ENCODE data around the gene OR51L1.
"Not testable (repeated sequence)": the region's sequence is repeated elsewhere in the genome, so short reads cannot be mapped to it uniquely, and the experiment has no call there.

The OR51L1 gene, protein sequence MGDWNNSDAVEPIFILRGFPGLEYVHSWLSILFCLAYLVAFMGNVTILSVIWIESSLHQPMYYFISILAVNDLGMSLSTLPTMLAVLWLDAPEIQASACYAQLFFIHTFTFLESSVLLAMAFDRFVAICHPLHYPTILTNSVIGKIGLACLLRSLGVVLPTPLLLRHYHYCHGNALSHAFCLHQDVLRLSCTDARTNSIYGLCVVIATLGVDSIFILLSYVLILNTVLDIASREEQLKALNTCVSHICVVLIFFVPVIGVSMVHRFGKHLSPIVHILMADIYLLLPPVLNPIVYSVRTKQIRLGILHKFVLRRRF

DNA sequence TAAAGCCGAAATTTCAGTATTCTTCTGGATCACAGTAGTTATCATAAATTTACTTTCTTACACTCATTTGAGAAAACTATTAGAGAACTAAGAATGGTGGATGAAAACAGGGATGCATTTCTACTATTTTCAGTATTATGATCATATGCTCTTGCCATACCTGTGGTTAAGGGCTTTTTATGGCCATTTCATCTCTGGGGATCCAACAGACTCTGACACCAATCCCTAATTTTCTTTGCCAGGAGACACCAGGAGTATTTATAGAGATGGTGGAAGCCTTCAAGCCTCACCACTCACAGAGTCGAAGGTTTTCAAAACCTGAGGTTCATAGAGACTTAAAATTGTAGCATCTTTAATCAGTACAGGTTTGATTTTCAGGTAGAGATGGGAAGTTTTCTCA lies at the start of gene OR51L1:
Gene OR51L1 (plus strand): TSS at position 301 of the 400 bp plus-strand sequence. CDS start 4,132 bp downstream, outside the sequence.
- no peak for DNase-seq

DNA sequence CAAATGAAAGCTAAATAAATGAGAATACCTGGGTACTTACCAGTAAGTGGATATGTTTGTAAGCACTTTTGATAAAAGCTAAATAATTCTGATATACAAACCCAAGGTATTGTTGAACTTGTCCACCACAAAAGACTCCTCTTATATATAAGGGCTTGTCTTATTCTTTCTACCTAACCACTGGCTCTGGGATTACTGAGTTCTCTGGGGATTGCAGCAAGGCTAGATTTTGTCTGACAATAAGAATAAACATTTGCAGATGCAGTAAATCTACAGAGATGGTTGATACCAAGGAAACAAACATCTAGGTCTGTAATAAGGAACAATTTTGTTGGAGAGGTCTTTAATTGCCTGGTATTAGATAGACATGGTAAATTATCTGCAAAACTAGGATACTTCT lies 47.1 kb upstream of the OR51L1 start, which contains the start of gene OR51A4:
Gene OR51A4 (minus strand): TSS at position 101 of the 400 bp plus-strand sequence. CDS start 505 bp downstream, outside the sequence.
- DNase-seq = no peak

DNA sequence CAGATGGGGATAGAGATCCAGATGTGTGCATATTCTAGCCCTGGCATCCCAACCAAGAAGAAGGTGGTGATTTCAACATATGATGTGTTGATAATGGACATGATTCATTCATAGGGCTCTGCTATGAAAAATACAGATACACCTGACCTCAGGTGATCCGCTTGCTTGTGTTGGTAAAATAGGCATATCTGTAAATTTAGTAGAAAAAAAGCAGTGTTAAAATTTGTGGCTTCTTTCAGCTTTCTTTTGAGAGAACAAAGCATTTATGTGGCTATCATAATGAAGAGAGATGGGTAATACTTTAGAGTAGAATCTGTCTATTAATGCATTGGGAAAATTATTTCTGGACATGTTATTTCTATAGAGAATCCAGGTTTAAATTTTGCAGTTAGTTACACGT lies 39.0 kb upstream of the OR51L1 start, which contains the start of gene OR51A2:
Gene OR51A2 (minus strand): TSS at position 101 of the 400 bp plus-strand sequence. CDS start 0 bp downstream, at position 101.
- DNase-seq = not testable (repeated sequence)

DNA sequence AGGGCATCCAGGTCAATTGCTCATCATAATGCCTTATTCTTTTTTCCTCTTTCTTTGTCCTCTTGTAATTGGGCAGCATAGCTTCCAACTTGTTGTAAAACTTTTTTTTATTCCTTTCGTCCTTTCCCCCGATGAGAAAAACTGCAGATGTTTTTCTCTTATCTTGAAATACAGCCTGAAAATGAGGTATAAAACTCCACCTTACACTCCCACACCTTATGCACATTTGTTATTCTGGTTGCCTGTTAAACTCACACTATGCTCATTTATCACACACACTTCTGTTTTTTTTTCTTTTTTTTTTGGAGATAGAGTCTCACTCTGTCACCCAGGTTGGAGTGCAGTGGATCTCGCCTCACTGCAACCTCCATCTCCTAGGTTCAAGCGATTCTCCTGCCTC lies 37.3 kb upstream of the OR51L1 start:
- no peak for DNase-seq

DNA sequence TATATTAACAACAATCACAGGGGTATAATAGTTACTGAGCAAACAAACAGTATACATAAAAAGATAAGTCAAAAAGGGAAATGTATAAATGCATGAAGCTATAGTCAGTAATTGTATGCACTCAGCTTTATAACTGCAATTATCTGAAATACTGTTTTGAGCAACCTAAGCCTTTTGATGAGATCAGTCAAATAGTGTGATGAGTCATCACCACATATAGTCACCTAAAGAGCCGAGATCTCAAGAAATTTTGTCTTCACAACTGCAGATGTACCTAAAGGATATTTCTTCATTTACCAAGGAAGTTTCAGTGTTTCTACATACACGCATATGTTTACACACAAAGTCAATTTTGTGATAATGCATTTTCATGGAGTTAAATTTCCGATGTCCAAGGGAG lies 33.8 kb upstream of the OR51L1 start:
- no peak for DNase-seq

DNA sequence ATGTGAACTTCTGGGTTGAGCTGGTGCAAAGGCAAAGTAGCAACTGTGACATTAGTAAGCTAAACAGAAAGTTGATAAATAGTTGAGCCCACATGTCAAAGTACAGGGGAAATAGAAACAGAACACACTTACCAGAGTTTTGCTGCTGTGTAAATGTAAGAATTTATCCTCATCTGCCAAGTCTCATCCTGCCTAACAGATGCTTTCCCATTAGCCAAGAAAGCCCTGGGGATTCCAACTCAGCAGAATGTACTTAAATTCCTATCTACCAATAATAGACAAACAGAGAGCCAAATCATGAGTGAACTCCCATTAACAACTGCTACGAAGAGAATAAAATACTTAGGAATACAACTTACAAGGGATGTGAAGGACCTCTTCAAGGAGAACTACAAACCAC lies 31.8 kb upstream of the OR51L1 start:
- no peak for DNase-seq

DNA sequence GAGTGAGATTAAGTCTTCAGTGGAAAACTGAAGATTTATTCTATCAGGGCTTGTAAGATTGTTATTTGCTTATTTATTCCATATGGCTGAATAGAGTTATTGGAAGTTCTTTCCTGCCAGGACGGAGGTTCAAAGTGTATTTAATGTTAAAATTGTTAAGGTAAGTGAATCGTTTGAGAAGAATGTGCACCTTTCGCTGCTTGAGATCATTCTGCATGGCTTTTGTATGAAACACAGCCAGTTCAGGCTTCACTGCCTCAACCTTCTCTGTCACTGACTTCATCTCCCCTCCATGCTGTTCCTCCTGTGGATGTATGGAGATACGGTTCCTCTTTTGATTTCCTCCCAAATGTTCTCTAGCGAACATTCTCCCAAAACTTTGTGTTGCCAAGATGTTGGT lies 19.2 kb upstream of the OR51L1 start:
- DNase-seq = no peak

DNA sequence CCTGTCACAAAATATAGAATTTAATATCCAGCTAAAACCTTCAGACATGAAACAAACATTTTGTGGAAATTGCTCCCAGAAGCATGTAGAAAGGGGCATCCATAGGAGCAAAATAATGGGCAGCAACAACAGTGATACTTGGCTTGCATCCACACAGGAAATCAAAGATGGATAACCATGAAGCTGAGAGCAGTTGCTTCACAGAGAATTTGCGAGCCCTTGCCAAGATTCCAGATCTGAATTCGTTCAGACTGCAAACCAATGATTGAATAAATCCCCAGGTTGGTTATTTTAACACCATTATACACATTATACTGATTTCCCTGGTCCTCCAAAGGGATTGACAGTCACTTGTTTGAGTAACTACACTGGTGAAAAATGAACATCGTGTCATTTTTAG lies 15.6 kb upstream of the OR51L1 start:
- DNase-seq = no peak

DNA sequence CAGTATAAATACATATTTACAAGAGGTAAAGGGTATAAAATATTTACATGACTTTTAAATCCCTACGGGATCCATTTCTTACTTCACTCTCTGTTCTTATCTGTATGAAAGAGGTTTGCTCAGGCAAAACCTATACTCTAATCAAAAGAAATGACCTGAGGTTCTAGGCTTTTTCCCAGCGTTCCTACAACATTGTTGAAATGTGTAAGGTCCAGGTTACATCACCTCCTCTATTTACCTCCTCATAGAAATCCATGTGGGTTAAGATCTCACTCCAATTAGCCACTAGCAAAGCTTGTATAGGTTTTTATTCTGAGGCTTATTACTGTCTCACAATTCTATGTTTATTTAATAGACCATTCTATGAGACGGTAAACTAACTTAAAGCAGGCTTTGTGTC lies 12.0 kb upstream of the OR51L1 start:
- DNase-seq = no peak

DNA sequence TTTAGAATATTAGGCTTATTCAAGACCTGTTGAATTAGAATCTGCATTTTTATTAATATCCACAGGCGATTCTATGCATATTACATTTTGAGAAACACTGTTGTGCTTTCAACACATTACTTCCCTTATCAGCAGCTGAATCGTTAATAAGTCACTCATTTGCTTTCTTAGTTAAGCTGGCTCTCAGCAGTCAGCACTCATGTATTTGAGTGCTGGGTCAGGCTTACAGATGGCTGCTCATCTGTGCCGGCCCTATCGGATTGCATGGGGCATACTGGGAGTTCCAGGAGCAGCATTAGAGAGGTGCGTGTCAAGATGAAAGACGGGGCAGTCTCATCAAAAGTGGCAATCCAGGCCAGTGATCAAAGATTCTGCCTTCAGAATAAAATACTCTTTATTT lies 10.8 kb upstream of the OR51L1 start:
- DNase-seq = no peak

DNA sequence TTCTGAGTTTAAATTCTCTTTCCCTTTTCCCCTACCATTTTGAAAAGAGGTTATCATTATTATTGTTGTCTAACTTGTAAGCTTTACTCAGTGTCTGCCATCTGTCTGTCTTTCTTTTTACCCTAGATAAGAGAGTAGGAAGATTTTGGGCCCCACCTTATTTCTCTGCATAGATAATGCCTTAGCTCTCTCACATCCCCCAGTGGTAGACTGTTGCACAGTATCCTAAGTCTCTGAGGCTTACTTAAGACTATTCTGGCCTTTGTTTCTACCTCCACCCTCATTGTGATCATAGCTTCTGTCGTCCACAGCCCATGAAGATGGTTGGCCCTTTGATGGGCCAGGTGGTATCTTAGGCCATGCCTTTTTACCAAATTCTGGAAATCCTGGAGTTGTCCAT lies 3.6 kb upstream of the OR51L1 start:
- no peak for DNase-seq

DNA sequence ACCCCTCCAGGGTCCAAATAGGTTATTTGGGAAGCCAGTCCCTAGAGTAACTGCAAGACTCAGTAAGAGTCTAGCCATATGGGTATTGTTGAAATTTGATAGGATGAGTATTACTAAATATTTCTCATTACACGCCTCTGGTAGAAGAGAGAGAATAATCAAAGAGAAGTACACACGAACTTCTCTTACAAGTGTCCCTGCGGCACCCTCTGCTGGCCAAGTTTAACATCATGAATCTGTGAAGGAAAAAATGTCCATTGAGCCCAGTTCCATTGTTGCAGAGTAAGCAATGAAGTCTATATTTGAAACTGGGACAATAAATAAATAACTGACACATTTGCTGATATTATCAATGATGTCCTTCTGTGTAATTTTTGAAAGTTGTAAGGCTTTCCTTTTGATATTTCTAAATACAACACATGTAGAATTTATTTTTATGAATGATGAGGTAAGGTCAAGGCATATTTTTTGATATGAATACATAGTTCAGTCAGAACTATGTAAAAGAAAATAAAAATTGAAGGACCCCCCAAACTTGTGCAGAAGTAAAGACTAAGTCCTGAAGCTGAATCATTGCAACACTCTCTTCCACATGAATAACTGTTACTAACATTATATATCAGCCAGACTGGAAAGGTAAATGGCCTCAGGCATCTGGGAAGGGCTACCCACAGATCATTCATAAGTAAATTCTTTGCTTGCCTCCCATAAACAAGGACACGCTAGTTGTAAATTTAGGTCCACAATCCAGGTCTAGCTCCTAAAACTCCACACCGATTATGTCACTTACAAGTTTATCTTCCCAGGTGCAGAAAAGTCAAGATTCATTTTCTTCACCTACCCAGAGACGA lies 10.0 kb downstream of the OR51L1 start:
- peak; percentile 1 to 32 for DNase-seq

DNA sequence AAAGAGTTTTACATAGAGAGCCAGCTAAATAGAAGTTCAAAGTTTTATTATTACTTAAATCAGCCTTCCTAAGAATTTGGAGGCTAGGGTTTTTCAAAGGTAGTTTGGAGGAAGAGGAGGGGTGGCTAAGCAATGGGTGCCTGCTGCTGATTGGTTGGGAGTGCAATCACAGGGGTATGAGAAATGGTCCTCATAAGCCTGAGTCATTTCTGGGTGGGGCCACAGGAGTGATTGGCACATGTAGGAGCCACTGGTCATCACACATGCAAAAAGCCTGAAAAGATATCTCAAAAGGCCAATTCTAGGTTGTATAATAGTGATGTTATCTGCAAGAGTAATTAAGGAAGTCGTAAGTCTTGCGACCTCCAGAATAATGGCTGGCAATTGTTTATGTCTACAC lies 12.9 kb downstream of the OR51L1 start:
- DNase-seq = no peak

DNA sequence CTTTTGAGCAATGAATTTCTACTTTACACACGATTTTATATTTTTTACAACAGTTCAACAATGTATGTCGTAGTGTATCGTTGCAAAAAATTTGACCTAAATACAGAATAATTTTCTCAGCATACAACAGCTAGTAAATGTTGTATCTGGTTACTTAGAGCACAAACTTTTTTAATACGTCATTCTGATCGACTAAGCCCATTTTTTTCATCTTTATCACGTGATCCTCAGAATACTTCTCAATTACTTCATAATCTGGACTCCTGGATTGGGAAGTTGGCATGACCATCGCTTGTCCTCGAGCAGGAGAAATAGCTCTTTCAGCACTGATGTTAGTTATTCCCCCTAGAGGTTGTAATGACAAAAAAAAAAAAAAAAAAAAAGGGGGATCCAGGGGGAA lies 16.6 kb downstream of the OR51L1 start:
- DNase-seq = no peak

DNA sequence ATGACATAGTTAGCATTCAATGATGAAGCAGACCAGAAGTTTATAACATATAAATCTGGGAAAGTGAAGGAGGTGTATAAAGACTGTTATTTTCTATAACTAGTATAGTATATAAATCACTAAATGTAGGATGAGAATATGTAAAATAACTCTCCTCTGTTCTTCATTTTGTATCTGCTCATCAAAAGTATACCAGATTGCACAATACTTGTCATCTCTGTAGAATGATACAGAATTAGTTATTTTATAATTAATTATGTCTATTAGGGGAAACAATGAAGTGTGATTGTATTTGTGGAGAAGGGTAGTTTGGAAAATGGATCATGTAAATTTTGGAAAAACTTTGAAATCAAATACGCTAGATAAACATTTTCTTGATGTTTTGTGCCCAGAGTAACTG lies 18.4 kb downstream of the OR51L1 start:
- no peak for DNase-seq

DNA sequence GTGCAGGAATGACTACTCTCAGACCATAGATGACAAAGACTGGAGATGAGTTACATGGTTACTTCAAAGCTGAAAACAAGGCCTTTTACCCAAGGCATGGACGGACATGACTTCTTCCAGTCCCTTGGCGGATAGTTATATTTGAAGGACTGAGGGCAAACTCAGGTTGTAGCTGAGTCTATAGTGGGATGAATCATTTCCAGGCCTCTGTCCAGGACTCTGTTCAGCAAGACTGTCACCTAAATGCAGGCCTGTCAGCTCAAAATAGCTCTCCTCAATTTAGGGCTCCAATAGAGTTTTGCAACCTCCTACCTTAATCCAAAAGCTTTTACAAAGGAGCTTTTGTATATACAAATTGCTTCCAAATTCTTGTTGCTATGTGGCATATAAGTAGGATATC lies 27.3 kb downstream of the OR51L1 start:
- DNase-seq = no peak

DNA sequence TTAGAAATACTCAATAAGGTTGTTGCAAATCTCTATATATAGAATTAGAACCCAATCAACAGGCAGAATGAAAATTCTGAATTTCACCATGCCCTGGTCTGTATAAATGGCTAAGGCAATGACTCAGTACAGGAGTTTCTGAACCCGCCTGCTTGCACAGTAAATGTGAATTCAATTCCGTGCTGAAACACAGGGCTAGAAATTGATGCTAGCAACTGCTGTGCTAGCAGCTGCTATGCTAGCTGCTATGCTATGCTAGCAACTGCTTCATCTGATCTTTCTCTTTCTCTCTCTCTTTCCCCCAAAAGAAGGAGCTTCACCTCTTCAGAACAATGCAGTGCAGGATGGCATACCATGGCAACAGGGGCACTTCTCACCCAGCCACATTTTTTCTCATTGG lies 42.0 kb downstream of the OR51L1 start:
- no peak for DNase-seq

DNA sequence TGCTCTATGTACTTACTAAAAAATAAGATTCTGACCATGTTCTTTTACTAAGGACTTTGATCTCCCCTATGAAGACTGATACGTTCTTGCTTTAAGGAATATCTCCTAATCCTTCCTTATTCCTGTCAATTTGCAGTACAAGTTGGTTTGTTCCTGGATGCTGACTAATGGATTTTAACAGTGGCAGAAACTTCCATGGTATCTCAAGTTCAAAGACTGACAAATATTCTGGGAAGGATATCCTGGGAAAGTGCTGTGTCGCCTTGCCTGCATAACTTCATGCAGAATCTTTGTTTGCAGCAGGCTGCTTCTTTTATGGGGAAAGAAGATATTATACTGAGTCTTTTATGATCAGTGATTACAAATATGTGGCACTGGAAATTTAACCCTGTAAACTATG lies 43.3 kb downstream of the OR51L1 start:
- DNase-seq = no peak

DNA sequence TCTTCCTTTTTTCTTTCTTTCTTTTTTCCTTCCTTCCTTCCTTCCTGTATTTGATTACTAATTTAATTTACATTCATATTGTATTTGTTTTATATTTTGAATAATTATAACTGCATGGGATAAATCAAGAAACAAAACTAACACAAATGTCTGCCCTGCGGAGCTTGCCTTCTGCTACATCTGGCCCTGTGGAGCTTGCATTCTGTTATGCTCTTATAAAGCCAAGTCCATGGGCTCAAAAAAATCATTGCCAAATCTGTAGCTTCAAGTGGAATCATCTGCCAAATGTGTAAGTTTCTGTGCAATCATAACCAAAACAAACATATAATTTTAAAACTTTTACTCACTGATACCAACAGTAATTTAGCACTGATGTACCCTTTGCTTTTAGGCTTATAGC lies 43.7 kb downstream of the OR51L1 start:
- DNase-seq = no peak

DNA sequence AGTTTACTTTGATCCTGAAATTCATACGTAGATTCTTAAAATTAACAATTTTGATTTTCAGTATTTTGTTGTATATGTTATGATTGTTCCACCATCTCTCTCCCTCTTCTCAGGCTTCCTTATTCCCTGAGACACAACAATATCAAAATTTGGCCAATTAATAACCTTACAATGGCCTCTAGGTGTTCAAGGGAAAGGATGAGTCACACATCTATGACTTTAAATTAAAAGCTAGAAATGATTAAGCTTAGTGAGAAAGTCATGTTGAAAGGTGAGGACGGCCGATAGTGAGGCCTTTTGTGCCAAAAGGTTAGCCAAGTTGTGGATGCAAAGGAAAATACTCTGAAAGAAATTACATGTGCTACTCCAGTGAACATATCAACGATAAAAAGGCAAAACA lies 46.2 kb downstream of the OR51L1 start:
- DNase-seq = no peak

DNA sequence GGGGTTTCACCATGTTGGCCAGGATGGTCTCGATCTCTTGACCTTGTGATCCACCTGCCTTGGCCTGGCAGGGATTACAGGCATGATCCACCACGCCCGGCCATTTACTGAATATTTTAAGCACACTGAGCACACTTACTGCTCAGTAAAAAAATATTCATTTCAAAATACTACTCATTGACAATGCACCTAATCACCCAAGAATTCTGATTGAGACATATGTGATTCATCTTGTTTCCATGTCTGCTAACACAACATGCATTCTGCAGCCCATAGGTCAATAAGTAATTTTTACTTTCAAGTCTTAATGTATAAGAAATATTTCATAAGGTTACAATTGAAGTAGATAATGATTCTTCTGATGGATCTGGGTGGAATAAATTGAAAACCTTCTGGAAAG lies 47.4 kb downstream of the OR51L1 start:
- DNase-seq = no peak

DNA sequence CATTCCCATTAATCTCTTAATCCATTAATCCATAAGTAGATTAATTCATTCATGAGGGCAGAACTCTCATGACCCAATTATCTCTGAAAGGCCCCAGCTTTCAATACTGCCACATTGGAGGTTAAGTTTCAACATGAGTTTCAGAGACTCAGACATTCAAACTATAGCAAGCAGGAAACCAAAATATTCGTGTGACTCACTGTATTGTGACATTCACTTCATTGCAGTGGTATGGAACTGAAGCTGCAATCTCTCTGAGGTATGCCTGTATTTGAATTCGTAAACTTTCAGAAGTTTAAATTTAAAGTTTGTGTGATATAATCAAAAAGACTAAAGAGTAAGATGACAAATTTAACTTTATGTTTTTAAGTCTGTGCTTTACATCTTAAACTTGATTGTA lies 48.7 kb downstream of the OR51L1 start:
- DNase-seq = no peak

DNA sequence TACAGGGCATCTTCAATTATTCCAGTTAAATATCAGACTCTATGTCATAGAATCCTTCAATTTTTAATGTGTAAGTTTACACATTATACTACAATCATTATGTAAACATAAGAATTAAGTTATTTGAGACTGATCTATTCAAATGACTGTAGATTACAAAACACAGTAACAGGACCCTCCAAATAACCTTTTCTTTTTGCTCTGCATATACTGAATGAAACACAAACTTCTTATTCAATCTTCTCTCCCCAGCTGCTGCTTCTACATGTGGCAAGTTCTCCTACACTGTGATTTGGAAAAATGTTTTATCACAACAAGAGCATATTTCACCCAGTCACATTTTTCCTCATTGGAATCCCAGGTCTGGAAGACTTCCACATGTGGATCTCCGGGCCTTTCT lies 51.6 kb downstream of the OR51L1 start, which contains the start of gene OR52J3:
Gene OR52J3 (plus strand): TSS at position 301 of the 400 bp plus-strand sequence. CDS start 0 bp downstream, at position 301.
- DNase-seq = no peak

DNA sequence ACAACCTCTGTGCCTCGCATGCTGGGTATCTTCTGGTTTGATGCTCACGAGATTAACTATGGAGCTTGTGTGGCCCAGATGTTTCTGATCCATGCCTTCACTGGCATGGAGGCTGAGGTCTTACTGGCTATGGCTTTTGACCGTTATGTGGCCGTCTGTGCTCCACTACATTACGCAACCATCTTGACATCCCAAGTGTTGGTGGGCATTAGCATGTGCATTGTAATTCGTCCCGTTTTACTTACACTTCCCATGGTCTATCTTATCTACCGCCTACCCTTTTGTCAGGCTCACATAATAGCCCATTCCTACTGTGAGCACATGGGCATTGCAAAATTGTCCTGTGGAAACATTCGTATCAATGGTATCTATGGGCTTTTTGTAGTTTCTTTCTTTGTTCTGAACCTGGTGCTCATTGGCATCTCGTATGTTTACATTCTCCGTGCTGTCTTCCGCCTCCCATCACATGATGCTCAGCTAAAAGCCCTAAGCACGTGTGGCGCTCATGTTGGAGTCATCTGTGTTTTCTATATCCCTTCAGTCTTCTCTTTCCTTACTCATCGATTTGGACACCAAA lies 52.2 kb downstream of the OR51L1 start:
- DNase-seq = no peak
